SH-SY5Y (cell line): Measurements from ENCODE around the gene INTS6.

ENCODE experiments used
- GATA2 ChIP-seq: IDR thresholded peaks from 2 replicates; pipeline ENCODE4 v1.6.1; 2011; ENCODE audit warnings: mild to moderate bottlenecking, low read depth, low read length
- GATA3 ChIP-seq: IDR thresholded peaks from 2 replicates; pipeline ENCODE4 v1.6.1; 2011; ENCODE audit warnings: low read depth, mild to moderate bottlenecking, low read length, moderate library complexity

- TF ChIP-seq GATA3 (no peak), GATA2 (no peak)
Observed at GRCh38 chr13:51475727-51476501, 23.1 kb upstream of the INTS6 start.
